HG03432 (cell line): Measurements from ENCODE around the gene ZNF74.
"Not testable (repeated sequence)": the region's sequence is repeated elsewhere in the genome, so short reads cannot be mapped to it uniquely, and the experiment has no call there.

Experiments used
- ATAC-seq: cut with Tn5 transposase; IDR thresholded peaks from one replicate; pipeline ENCODE4 v1.9.1; 2021; ENCODE audit warnings: mild to moderate bottlenecking, moderate library complexity; ENCODE audit not compliant: unreplicated experiment

Gene ZNF74

DNA sequence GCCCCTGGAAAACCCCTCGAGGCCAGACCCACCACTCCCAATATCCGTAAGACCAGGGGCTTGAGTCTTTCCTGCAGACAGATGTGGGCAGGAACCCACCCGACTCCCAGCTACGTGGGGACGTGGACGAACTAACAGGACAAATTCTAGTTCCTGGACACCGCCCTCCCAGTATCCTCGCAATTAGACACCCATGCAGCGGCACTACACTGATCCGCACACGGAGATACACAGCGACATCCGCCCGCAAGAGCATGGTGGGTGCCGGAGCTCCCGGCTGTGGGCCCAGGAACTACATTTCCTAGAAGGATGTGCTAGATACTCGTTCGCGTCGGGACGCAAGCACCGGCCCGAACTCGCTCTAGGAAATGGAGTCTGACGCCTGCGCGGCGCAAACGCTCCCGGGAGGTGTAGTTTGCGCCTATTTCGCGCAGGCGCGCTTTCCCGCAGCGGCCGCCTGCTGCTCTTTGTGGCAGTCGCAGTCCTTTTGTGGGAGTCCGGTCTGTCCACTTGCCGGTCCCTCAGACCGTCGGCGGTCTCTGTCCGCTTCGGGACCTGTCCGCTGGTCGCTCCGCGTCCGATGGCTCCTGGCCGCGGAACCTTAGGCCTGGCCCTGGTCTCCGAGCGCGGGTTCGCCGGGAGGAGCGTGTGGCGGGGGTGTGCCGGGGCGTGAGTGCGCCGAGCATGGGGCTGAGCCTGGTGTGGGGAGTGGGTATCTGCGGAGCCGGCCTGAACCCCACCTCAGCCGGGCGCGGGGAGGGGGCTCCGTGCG, at the start of gene ZNF74:
ZNF74 (plus strand) TSS at position 447 of the 772 bp plus-strand sequence. CDS start 478 bp downstream, outside the sequence.
- peak; percentile 85 for ATAC-seq

DNA sequence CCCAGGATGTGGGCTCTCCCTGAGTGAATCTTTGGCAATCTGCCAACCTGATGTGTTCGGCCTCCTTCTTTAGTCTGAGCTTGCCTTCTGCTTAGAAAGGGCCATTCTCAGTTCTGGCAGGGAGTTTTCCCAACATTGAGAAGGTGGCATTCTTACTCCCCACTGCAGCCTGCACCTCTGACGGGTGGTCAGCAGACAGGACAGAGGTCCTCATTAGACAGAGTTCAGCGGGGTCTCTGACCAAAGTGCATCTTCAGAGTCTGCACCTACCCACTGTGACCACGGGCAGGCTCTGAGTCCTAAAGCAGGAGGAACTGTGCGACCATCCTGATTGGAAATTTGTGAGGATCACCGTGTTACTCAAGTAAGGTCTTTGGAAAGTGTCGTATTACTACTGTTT, 47.4 kb upstream of the ZNF74 start:
- ATAC-seq: not testable (repeated sequence)

DNA sequence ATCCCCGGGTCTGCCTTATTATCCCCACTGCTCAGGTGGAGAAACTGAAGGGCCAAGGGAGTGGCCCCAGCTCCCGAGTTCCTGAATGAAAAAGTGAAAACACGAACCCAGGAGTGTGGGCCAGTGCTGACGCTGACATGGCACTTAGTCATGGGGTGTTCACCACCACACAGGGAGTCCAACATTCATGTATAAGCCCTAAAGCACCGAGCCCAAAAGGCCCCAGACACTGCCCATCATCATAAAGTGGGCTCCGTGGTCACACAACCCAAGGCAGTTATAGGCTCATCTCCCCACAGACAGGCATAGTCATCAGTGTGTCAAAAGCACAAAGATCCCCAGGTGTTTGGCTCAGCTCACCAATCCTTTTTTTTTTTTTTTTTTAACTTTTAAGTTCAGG, 41.4 kb upstream of the ZNF74 start:
- not testable (repeated sequence) for ATAC-seq

DNA sequence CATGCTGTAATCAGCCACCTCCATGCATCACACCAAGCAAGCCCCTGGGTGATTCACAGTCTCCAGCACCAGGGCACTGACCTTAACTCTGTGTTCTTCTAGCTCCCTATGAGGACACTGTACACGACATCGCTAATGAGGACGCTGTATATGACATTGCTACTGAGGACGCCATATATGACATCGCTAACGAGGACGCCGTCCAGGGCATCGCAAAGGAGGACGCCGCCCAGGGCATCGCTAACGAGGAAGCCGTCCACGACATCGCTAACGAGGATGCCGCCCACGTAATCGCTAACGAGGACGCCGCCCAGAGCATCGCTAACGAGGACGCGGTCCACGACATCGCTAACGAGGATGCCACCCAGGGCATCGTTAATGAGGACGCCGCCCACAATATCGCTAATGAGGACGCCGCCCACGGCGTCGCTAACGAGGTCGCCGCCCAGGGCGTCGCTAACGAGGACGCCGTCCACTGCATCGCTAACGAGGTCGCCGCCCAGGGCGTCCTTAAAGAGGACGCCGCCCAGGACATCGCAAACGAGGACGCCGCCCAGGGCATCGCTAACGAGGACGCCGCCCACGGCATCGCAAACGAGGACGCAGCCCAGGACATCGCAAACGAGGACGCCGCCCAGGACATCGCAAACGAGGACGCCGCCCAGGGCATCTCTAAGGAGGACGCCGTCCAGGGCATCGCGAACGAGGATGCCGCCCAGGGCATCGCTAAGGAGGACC, 39.5 kb upstream of the ZNF74 start:
- ATAC-seq: no peak

DNA sequence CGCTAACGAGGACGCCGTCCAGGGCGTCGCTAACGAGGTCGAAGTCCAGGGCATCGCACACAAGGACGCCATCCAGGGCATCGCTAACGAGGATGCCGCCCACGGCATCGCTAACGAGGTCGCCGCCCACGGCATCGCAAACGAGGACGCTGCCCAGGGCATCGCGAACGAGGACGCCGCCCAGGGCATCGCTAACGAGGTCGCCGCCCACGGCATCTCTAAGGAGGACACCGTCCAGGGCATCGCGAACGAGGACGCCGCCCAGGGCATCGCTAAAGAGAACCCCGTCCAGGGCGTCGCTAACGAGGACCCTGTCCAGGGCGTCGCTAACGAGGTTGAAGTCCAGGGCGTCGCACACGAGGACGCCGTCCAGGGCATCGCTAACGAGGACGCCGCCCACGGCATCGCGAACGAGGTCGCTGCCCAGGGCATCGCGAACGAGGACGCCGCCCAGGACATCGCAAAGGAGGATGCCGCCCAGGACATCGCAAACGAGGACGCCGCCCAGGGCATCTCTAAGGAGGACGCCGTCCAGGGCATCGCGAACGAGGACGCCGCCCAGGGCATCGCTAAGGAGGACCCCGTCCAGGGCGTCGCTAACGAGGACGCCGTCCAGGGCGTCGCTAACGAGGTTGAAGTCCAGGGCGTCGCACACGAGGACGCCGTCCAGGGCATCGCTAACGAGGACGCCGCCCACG, 37.9 kb upstream of the ZNF74 start:
- ATAC-seq: not testable (repeated sequence)

DNA sequence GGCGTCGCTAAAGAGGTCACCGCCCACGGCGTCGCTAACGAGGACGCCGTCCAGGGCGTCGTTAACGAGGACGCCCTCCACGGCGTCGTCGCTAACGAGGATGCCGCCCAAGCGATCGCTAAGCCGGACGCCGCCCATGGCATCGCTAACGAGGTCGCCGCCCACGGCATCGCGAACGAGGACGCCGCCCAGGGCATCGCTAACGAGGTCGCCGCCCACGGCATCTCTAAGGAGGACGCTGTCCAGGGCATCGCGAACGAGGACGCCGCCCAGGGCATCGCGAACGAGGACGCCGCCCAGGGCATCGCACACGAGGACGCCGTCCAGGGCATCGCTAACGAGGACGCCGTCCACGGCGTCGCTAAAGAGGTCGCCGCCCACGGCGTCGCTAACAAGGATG, 37.0 kb upstream of the ZNF74 start:
- not testable (repeated sequence) for ATAC-seq

DNA sequence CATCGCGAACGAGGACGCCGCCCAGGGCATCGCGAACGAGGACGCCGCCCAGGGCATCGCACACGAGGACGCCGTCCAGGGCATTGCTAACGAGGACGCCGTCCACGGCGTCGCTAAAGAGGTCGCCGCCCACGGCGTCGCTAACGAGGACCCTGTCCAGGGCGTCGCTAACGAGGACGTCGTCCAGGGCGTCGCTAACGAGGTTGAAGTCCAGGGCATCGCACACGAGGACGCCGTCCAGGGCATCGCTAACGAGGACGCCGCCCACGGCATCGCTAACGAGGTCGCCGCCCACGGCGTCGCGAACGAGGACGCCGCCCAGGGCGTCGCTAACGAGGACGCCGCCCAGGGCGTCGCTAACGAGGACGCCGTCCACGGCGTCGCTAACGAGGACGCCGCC, 36.0 kb upstream of the ZNF74 start:
- not testable (repeated sequence) for ATAC-seq

DNA sequence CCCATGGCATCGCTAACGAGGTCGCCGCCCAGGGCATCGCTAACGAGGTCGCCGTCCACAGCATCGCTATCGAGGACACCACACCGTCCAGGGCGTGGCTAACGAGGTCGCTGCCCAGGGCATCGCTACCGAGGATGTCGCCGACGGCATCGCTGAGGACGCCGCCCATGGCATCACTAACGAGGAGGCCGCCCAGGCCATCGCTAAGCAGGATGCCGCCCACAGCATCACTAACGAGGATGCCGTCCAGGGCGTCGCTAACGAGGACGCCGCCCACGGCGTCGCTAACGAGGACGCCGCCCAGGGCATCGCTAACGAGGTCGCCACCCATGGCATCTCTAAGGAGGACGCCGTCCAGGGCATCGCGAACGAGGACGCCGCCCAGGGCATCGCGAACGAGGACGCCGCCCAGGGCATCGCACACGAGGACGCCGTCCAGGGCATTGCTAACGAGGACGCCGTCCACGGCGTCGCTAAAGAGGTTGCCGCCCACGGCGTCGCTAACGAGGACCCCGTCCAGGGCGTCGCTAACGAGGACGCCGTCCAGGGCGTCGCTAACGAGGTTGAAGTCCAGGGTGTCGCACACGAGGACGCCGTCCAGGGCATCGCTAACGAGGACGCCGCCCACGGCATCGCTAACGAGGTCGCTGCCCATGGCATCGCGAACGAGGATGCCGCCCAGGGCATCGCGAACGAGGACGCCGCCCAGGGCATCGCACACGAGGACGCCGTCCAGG, 35.3 kb upstream of the ZNF74 start:
- ATAC-seq: not testable (repeated sequence)

DNA sequence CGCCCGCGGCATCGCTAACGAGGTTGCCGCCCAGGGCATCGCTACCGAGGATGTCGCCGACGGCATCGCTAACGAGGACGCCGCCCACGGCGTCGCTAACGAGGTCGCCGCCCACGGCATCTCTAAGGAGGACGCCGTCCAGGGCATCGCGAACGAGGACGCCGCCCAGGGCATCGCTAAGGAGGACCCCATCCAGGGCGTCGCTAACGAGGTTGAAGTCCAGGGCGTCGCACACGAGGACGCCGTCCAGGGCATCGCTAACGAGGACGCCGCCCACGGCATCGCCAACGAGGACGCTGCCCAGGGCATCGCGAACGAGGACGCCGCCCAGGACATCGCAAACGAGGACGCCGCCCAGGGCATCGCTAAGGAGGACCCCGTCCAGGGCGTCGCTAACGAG, 33.7 kb upstream of the ZNF74 start:
- ATAC-seq: not testable (repeated sequence)

DNA sequence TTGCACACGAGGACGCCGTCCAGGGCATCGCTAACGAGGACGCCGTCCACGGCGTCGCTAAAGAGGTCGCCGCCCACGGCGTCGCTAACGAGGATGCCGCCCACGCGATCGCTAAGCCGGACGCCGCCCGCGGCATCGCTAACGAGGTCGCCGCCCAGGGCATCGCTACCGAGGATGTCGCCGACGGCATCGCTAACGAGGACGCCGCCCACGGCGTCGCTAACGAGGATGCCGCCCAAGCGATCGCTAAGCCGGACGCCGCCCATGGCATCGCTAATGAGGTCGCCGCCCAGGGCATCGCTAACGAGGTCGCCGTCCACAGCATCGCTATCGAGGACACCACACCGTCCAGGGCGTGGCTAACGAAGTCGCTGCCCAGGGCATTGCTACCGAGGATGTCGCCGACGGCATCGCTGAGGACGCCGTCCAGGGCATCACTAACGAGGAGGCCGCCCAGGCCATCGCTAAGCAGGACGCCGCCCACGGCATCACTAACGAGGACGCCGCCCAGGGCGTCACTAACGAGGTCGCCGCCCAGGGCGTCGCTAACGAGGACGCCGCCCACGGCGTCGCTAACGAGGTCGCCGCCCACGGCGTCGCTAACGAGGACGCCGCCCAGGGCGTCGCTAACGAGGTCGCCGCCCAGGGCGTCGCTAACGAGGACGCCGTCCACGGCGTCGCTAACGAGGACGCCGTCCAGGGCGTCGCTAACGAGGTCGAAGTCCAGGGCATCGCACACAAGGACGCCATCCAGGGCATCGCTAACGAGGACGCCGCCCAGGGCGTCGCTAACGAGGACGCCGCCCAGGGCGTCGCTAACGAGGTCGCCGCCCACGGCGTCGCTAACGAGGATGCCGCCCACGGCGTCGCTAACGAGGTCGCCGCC, 32.8 kb upstream of the ZNF74 start:
- not testable (repeated sequence) for ATAC-seq

DNA sequence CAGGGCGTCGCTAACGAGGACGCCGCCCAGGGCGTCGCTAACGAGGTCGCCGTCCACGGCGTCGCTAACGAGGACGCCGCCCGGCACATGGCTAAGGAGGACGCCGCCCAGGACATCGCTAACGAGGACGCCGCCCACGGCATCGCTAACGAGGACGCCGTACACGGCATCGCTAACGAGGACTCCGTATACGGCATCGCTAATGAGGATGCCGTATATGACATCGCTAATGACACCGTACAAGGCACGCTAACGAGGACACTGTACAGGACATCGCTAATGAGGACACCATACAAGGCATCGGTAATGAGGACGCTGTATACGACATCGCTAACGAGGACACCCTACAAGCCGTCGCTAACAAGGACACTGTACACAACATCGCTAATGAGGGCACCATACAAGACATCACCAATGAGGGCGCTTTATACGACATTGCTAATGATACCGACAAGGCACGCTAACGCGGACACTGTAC, 32.2 kb upstream of the ZNF74 start:
- not testable (repeated sequence) for ATAC-seq

DNA sequence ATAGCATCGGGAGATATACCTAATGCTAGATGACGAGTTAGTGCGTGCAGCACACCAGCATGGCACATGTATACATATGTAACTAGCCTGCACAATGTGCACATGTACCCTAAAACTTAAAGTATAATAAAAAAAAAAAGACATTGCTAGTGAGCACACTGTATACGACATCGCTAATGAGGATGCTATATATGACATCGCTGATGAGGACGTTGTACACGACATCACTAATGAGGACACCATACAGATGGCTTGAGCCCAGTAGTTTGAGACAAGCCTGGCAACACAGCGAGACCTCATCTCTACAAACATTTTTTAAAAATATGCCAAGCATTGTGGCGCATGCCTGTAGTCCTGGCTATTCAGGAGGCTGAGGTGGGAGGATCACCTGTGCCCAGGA, 31.5 kb upstream of the ZNF74 start:
- ATAC-seq: not testable (repeated sequence)

DNA sequence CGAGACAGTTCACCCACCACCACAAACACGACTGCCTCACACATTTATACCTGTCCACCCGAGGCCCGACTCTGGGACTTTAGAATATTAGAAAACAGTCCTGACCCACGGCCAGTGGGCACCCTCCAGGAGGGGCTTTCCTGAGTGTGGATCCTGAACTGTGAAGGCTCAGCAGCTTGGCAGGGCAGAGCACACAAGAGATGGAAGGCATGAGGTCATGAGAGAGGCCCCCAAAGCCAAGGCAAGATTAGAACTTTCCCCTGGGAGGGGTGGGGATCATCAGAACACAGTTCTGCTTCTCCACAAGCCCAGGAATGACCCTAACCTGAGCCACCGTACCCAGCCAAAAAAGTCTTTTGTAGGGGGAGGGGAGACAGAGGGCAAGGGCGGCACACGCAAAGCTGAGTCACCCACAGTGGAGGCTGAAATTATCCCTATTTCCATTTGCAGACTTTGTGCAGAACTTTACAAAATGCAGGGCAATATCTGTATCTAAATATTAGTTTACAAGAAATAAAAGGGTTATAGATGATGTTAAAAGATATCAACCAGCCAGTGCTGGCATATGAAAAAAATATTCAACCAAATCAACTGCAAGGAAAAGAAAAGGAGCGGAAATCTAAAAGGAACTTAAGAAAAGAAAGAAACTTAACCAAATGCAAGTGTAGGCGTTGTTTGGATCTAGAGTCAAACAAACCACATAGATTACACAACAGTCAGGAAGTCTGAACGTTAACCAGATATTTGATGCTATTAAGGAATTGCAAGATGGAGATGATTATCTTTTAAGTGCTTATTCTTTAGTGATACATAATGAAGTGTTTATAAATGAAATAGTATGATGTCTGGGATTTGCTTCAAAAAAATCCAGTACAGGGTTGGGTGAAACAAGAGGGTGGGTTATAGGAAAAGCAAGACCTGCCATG, 29.4 kb upstream of the ZNF74 start:
- ATAC-seq: not testable (repeated sequence)

DNA sequence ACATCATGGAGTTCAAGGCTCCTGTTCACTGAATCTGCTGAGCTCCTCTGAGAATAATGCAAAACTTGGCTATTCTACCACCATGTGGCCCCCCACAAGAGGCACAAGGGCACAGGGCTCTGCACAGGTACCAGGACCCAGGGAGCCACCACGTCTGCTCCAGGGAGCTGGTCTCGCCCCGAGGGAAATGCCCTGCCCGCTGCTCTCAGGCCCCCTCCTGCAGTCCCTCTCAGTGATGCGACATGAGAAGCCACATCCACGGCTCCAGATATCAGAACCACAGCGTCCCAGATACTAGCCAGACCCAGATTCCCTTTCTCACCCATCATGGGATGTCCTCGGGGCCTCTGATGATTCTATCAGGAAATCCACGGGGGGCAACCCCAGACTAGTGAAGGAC, 27.1 kb upstream of the ZNF74 start:
- not testable (repeated sequence) for ATAC-seq

DNA sequence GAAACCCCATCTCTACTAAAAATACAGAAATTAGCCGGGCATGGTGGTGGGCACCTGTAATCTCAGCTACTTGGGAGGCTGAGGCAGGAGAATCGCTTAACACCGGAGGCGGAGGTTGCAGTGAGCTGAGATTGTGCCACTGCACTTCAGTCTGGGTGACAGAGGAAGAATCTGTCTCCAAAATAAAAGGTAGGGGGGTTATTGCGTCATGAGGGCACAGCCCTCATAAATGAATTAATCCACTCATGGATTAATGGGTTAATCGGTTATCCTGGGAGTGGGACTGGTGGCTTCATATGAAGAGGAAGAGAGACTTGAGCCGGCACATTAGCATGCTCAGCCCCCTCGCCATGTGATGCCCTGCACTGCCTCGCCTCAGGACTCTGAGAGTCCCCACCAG, 25.1 kb upstream of the ZNF74 start:
- not testable (repeated sequence) for ATAC-seq

DNA sequence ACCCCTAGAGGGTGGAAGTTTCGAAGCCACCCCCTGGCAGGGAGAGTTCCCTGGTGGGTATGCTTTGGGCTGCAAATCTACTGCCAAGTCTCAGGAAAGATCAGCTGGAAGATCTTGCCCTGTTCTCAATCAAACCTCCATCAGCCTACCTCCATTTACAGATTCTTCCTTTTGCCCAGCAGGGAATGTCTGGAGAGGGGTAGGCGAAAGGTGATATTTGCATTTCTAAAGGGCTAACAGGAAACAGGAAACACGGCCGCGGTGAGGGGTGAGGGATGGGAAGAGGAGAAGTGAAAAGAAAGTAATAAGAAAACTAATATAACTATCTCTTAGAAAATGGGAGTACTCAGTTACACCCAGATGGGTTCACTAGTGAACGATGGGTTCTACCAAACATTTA, 22.3 kb upstream of the ZNF74 start:
- not testable (repeated sequence) for ATAC-seq

DNA sequence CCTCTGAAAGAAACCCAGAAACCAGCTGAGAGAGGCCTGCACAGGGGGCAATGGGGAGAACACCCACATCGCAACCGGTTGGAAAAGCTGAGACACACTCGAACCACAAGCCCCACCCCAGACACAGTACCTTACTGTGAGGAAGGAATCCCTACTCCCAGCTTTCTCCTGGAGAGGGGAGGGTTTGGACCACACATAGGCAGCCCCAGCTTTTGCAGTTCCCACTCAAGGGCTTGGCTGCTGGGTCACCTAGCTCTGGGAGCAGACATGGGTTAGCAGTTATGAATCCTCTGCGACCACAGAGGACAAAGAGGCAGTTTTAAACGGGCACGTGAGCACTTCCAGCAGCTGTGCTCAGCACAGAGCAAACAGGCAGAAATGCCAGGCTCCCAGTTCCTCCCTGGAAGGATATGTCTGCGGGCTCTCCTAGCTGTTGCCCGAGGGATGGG, 21.5 kb upstream of the ZNF74 start:
- ATAC-seq: not testable (repeated sequence)

DNA sequence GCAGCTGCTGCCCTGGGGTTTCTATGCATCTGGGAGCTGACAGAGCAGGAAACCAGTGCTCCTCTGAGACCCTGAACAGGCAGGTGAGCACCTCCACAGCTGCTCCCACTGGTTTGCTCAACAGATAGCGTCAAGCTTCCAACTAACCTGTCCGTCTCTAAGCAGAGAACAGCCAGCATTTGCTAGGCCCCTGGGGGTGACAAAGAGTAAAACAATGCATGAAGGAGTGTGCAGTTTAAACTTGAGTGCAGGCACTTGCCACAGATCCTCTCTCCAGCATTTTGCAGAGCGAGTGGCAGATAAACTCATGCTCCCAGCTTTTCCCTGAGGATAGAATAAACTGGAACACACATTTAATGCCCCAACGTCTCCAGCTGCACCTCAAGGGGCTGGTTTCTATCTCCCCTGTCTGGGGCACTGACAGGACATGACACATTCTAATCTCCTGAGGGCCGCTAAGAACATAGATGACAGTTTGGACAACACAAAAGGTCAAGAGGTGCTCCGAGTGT, 20.7 kb upstream of the ZNF74 start:
- not testable (repeated sequence) for ATAC-seq
